Aorta (tissue), 5 donors: Measurements from ENCODE around the gene SRGAP2. TPM values are rescaled to one million over a fixed set of nuclear protein-coding genes. Genes with fewer than 3 reads are reported as not detected.
A peak's percentile ranks its signal among the peaks of the same experiment; 100 is the strongest.
"Not testable (repeated sequence)": the region's sequence is repeated elsewhere in the genome, so short reads cannot be mapped to it uniquely, and the experiment has no call there.

Experiments
- ATAC-seq: fragments of 200-7000 bp; cut with Tn5 transposase; one replicate; pipeline ENCODE4 v1.9.1; 2022; ENCODE audit warnings: moderate library complexity; ENCODE audit not compliant: low FRiP score
- DNase-seq, 2 donors: peaks; one replicate each; pipeline ENCODE4 v3.0.0-alpha.2; 2020
- H3K27ac ChIP-seq, 2 donors: one replicate each; pipeline ENCODE4 v1.5.1; 2013; ENCODE audit warnings: low read length in 2 of 2, mild to moderate bottlenecking in 2 of 2, moderate library complexity in 2 of 2, control low read depth in 1 of 2, inconsistent platforms in 1 of 2, low read depth in 1 of 2
- H3K27me3 ChIP-seq, 2 donors: one replicate each; pipeline ENCODE4 v1.6.1; 2013; ENCODE audit warnings: control low read depth in 1 of 2, low read length in 1 of 2, mild to moderate bottlenecking in 1 of 2, moderate library complexity in 1 of 2; ENCODE audit not compliant: insufficient read depth in 2 of 2, control insufficient read depth in 1 of 2
- H3K36me3 ChIP-seq, 2 donors: one replicate each; pipeline ENCODE4 v1.6.1; 2013; ENCODE audit warnings: control low read depth in 1 of 2, low read length in 1 of 2, mild to moderate bottlenecking in 1 of 2; ENCODE audit not compliant: insufficient read depth in 2 of 2, control insufficient read depth in 1 of 2
- H3K4me1 ChIP-seq, 2 donors: one replicate each; pipeline ENCODE4 v1.6.1; 2013; ENCODE audit warnings: low read length in 2 of 2, control low read depth in 1 of 2, mild to moderate bottlenecking in 1 of 2, moderate library complexity in 1 of 2; ENCODE audit not compliant: insufficient read depth in 2 of 2, control insufficient read depth in 1 of 2
- H3K4me3 ChIP-seq, 2 donors: one replicate each; pipeline ENCODE4 v1.5.1; 2013; ENCODE audit warnings: low read length in 2 of 2, control low read depth in 1 of 2, mild to moderate bottlenecking in 1 of 2
- H3K9me3 ChIP-seq: one replicate; pipeline ENCODE4 v1.6.1; 2013; ENCODE audit warnings: mild to moderate bottlenecking, low read length; ENCODE audit not compliant: control insufficient read depth
- WGBS, 2 donors: extraction: QIAGEN DNeasy Blood & Tissue Kit; methylation state at CpG; one replicate each; pipeline ENCODE4 v1.1.7; 2013; 5-methylcytosine and 5-hydroxymethylcytosine counted together
- intact Hi-C, 2 donors: fragments of 100-400 bp; cut with DNase I; formaldehyde crosslinking; loops; one replicate each; pipeline versions ENCODE4 v1.14.2 to v1.15.0; 2022
- polyA plus RNA-seq, 2 donors: library from polyadenylated mRNA; stranded (reverse); fragments of 200-250 nt; gene quantifications; one replicate each; pipeline ENCODE4 v1.2.3, GENCODE V29; 2013
- total RNA-seq, 2 donors: library from RNA; stranded (reverse); fragmentation: NEBNext Ultra II Directional; extraction: Animal tissue kit (Norgen Biotek cat#: 25700); gene quantifications; one replicate each; pipeline ENCODE4 v1.2.1, GENCODE V29; 2021
- donor health status: healthy with polysubstance abuse.
- donor health status: Bipolar disorder and iron deficiency.
- donor health status: DM: no; HTN: no; CAD: no.
- donor health status: DM: no; HTN: no; CAD: no.
- donor health status: DM: yes; HTN: yes; CAD: no.

Gene SRGAP2
- total and polyA plus RNA-seq, 4 donors: 7.9 to 117 (median 54.8) TPM

GRCh38 chr1:206232970-206233645, 29.8 kb downstream of the SRGAP2 start:
- H3K27ac ChIP-seq, H3K27me3 ChIP-seq, ATAC-seq, H3K36me3 ChIP-seq, intact Hi-C loops, H3K9me3 ChIP-seq, H3K4me3 ChIP-seq, DNase-seq, H3K4me1 ChIP-seq: not testable (repeated sequence)
- 77 to 84% methylated on average over 2 to 3 of the region's 5 CpGs for WGBS, 2 donors

GRCh38 chr1:206234189-206234916, 31.0 kb downstream of the SRGAP2 start:
- intact Hi-C loops, H3K4me3 ChIP-seq, H3K27ac ChIP-seq, H3K27me3 ChIP-seq, DNase-seq, H3K36me3 ChIP-seq, H3K9me3 ChIP-seq, H3K4me1 ChIP-seq, ATAC-seq: not testable (repeated sequence)
- 71 to 87% methylated on average over 1 to 3 of the region's 3 CpGs for WGBS, 2 donors

GRCh38 chr1:206235190-206235589, 31.8 kb downstream of the SRGAP2 start:
- H3K4me1 ChIP-seq: not testable (repeated sequence)

GRCh38 chr1:206240288-206240687, 36.9 kb downstream of the SRGAP2 start:
- H3K4me1 ChIP-seq, intact Hi-C loops, H3K36me3 ChIP-seq, H3K27ac ChIP-seq, H3K4me3 ChIP-seq, ATAC-seq, H3K9me3 ChIP-seq, DNase-seq, H3K27me3 ChIP-seq: not testable (repeated sequence)
- 86 to 95% methylated on average over 4 of the region's 4 CpGs for WGBS, 2 donors

More at GRCh38 chr1:206235190-206235589, 31.8 kb downstream of the SRGAP2 start:
- H3K27ac ChIP-seq, ATAC-seq, DNase-seq, H3K4me3 ChIP-seq, H3K9me3 ChIP-seq, H3K36me3 ChIP-seq, H3K27me3 ChIP-seq, intact Hi-C loops: not testable (repeated sequence)
- WGBS, 2 donors: no CpG with 5 or more reads among the region's 2 CpGs

- ATAC-seq: peak; percentile 67
- intact Hi-C loops, H3K4me3 ChIP-seq, H3K27ac ChIP-seq, H3K27me3 ChIP-seq, DNase-seq, H3K36me3 ChIP-seq, H3K9me3 ChIP-seq, H3K4me1 ChIP-seq: not testable (repeated sequence)
- WGBS, 2 donors: 2 to 4% methylated on average over 3 of the region's 3 CpGs
Measured at GRCh38 chr1:206243335-206243734, 40.0 kb downstream of the SRGAP2 start.

GRCh38 chr1:206245479-206245878, 42.1 kb downstream of the SRGAP2 start:
- H3K9me3 ChIP-seq, H3K27me3 ChIP-seq, intact Hi-C loops, H3K27ac ChIP-seq, ATAC-seq, H3K36me3 ChIP-seq, H3K4me1 ChIP-seq, DNase-seq, H3K4me3 ChIP-seq: not testable (repeated sequence)
- WGBS, 2 donors: 87 to 91% methylated on average over 1 of the region's 3 CpGs

GRCh38 chr1:206246129-206246886, 43.0 kb downstream of the SRGAP2 start:
- DNase-seq, H3K36me3 ChIP-seq, ATAC-seq, H3K9me3 ChIP-seq, intact Hi-C loops, H3K4me1 ChIP-seq, H3K27ac ChIP-seq, H3K27me3 ChIP-seq, H3K4me3 ChIP-seq: not testable (repeated sequence)
- no CpG with 5 or more reads among the region's 10 CpGs for WGBS, 2 donors

- H3K36me3 ChIP-seq: not testable (repeated sequence)
Measured at GRCh38 chr1:206250953-206251681, 47.8 kb downstream of the SRGAP2 start.

More at GRCh38 chr1:206250953-206251681, 47.8 kb downstream of the SRGAP2 start:
- H3K9me3 ChIP-seq, DNase-seq, H3K27me3 ChIP-seq, H3K4me1 ChIP-seq, H3K4me3 ChIP-seq, intact Hi-C loops, ATAC-seq, H3K27ac ChIP-seq: not testable (repeated sequence)
- 85 to 93% methylated on average over 2 of the region's 3 CpGs for WGBS, 2 donors
